ENCODE data around the gene RABAC1. TPM values are rescaled to one million over a fixed set of nuclear protein-coding genes. Genes with fewer than 3 reads are reported as not detected.

Gene RABAC1
- total and polyA plus RNA-seq, 2 experiments from 2014 or later, result 151 to 270 TPM

- H3K36me3 ChIP-seq, result no peaks in the 10 kb centered on the region
- H3K27me3 ChIP-seq, result peaks cover 85% of the 10 kb centered on the region
- H3K27ac ChIP-seq, result no peak overlapping the region
- H3K9me3 ChIP-seq (ENCODE audit: low read depth), result no peaks in the 10 kb centered on the region
- no peak for DNase-seq (ENCODE audit: low read depth in 1 of 2, low spot score in 1 of 2)
- no peak overlapping the region for H3K4me3 ChIP-seq
- no peaks in the 10 kb centered on the region for H3K4me1 ChIP-seq (ENCODE audit: low read depth)
- TF ChIP-seq, protein P1, sequence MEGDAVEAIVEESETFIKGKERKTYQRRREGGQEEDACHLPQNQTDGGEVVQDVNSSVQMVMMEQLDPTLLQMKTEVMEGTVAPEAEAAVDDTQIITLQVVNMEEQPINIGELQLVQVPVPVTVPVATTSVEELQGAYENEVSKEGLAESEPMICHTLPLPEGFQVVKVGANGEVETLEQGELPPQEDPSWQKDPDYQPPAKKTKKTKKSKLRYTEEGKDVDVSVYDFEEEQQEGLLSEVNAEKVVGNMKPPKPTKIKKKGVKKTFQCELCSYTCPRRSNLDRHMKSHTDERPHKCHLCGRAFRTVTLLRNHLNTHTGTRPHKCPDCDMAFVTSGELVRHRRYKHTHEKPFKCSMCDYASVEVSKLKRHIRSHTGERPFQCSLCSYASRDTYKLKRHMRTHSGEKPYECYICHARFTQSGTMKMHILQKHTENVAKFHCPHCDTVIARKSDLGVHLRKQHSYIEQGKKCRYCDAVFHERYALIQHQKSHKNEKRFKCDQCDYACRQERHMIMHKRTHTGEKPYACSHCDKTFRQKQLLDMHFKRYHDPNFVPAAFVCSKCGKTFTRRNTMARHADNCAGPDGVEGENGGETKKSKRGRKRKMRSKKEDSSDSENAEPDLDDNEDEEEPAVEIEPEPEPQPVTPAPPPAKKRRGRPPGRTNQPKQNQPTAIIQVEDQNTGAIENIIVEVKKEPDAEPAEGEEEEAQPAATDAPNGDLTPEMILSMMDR (IDR thresholded peaks at IDR 0.05; ENCODE audit: low read depth, low read length), result no peak
These were observed 47.0 kb downstream of the RABAC1 start for GRCh38 chr19:41911889-41912731.

DNA sequence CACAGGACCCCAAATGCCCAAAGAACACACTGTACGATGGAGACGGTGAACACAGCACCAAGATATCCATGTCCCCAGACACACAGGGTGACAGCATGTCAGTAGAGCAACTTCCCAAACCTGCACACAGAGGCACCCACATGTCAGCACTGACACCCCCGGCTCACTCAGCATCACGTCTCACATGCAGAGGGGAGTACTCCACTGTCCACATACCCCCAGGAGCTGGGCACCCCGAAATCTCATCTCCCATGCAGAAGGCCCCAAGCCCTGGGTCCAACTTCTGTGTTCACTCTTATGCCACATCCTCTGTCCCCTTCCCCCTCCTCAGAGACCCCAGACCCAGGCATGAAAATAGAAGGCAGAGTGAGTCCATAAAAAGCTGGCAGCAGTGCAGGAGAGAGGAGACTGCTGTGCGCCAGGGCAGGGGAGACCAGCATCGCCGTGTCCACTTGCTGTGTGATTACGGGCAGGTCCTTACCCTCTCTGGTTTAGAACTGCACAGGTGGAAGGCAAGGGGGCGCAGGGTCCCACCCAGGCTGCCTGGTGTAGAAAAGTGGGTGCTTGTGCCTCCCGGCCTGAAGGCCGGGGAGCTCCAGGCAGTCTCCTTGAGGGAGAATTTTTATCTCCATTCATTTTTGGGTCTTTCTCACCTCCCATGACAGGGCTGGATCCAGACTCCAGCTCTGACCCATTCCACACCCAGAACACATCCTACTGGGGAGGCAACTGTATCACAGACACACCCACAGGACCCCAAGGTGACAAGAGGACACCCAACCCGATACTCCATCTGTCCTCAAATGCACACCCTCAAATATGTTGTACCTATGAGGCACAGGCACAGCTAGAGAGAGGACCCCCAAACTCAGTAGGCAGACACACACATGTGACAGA is 47.9 kb downstream of the RABAC1 start:
- no peaks in the 10 kb centered on the region for H3K36me3 ChIP-seq
- H3K9me3 ChIP-seq (ENCODE audit: low read depth), result no peaks in the 10 kb centered on the region
- TF ChIP-seq, protein P1 (IDR thresholded peaks at IDR 0.05; ENCODE audit: low read depth, low read length), result no peak
- DNase-seq (ENCODE audit: low read depth in 1 of 2, low spot score in 1 of 2), result no peak
- peaks cover 76% of the 10 kb centered on the region for H3K27me3 ChIP-seq
- no peak overlapping the region for H3K4me3 ChIP-seq
- H3K27ac ChIP-seq, result no peak overlapping the region
- H3K4me1 ChIP-seq (ENCODE audit: low read depth), result no peaks in the 10 kb centered on the region

GRCh38 chr19:41910240-41910991 is 48.7 kb downstream of the RABAC1 start:
- no peaks in the 10 kb centered on the region for H3K9me3 ChIP-seq (ENCODE audit: low read depth)
- H3K27ac ChIP-seq, result no peak overlapping the region
- H3K4me3 ChIP-seq, result no peak overlapping the region
- no peak for DNase-seq (ENCODE audit: low read depth in 1 of 2, low spot score in 1 of 2)
- H3K4me1 ChIP-seq (ENCODE audit: low read depth), result no peaks in the 10 kb centered on the region
- H3K27me3 ChIP-seq, result peaks cover 68% of the 10 kb centered on the region
- no peaks in the 10 kb centered on the region for H3K36me3 ChIP-seq
- TF ChIP-seq, protein P1 (IDR thresholded peaks at IDR 0.05; ENCODE audit: low read depth, low read length), result no peak

DNA sequence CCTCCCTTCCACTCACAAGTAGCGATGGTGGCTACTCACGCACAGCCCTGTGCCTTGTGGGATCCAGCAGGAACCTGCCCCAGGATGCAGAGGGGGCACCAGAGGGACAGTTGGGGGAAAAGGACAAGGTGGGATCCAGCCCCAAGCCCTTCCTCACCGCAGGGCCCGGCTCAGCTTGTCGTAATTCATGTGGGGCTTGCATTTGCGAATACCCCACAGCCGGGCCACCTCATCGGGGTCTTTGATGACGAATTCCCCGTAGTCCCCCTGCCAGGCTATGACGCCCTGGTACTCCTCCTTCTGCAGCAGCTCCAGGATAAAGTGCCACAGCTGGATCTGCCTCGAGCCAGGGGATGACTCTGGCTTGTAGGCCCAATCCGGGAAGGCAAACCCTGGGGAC is 49.4 kb downstream of the RABAC1 start:
- DNase-seq (ENCODE audit: low read depth in 1 of 2, low spot score in 1 of 2), result no peak
- Histone ChIP-seq H3K4me3 (no peak overlapping the region), H3K4me1 (ENCODE audit: low read depth) (no peaks in the 10 kb centered on the region), H3K36me3 (no peaks in the 10 kb centered on the region), H3K27ac (no peak overlapping the region), H3K27me3 (peaks cover 61% of the 10 kb centered on the region), H3K9me3 (ENCODE audit: low read depth) (no peaks in the 10 kb centered on the region)
- TF ChIP-seq, protein P1 (IDR thresholded peaks at IDR 0.05; ENCODE audit: low read depth, low read length), result no peak
